ENCODE data around the gene PALD1. TPM values are rescaled to one million over a fixed set of nuclear protein-coding genes. Genes with fewer than 3 reads are reported as not detected.
A peak's percentile ranks its signal among the peaks of the same experiment; 100 is the strongest.

PALD1 gene
- total and polyA plus RNA-seq, 2 donors (not counting 1 experiment from before 2014, with no cell fraction given): 0.09 to 0.33 TPM

DNA sequence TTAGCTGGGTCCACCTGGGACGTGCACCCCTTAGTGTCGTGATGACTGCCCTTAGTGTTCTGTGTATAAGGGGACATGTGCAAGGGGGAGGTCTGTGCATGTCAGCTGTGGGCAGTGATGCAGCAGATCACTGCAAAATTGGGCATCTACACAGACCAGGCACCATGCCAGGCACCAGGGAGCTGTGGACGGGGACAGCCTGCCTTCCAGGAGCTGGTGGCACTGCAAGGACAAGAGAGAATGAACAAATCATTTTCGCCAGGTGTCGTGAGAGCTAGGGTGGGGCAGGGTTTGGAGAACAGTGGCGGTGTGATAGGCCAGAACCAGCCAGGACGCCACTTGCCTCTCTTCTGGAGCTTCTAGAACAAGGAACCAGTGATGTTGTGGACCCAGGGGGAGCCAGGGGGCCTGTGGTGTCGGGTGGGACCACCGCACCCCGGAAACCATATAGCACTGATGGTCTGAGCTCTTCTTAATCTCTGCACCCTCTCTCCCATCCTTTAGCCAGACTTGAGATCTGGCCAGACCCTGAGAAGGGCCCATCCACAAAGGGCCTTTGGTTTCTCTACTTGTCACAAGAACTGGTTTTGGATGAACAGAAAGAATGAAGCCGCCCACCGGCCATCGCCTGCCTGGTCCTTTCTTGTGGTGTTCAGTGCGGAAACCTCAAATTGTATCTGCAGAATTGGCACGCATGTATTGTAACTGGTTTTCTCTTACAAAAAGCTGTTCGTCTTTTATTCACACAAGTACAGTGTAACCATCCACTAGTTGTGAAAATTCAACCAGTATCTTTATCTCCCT lies 93.3 kb downstream of the PALD1 start:
- Histone ChIP-seq H3K79me2 (ENCODE audit: control insufficient read depth, insufficient read depth, low read length) (no peaks in the 10 kb centered on the region), H3K36me3 (ENCODE audit: control insufficient read depth, insufficient read depth, low read length) (no peaks in the 10 kb centered on the region), H3K27me3 (ENCODE audit: control insufficient read depth, insufficient read depth, low read length) (no peaks in the 10 kb centered on the region), H4K20me1 (ENCODE audit: control insufficient read depth, extremely low read depth, insufficient read depth, low read length) (no peaks in the 10 kb centered on the region), H3K27ac (ENCODE audit: insufficient read depth, low read length) (no peak overlapping the region), H3K9me3 (ENCODE audit: control insufficient read depth, insufficient read depth, low read depth, low read length) (no peaks in the 10 kb centered on the region), H2AFZ (ENCODE audit: low read length) (no peak overlapping the region), H3K9ac (ENCODE audit: insufficient read depth, low read length) (no peak overlapping the region), H3K4me2 (ENCODE audit: extremely low read depth, insufficient read depth, low read length) (no peak overlapping the region), H3K4me3 (replicated peaks in 1 of 4; ENCODE audit: control extremely low read depth in 1 of 4, insufficient read depth in 1 of 4, low read depth in 3 of 4, low read length in 4 of 4) (no peak overlapping the region), H3K4me1 (ENCODE audit: control insufficient read depth, extremely low read depth, insufficient read depth, low read length) (no peaks in the 10 kb centered on the region)
- no peak for DNase-seq (ENCODE audit: low read depth in 2 of 2)
- no peak for TF ChIP-seq EZH2 (IDR thresholded peaks at IDR 0.05; ENCODE audit: low read length, missing control alignments)
- TF ChIP-seq, protein P1, sequence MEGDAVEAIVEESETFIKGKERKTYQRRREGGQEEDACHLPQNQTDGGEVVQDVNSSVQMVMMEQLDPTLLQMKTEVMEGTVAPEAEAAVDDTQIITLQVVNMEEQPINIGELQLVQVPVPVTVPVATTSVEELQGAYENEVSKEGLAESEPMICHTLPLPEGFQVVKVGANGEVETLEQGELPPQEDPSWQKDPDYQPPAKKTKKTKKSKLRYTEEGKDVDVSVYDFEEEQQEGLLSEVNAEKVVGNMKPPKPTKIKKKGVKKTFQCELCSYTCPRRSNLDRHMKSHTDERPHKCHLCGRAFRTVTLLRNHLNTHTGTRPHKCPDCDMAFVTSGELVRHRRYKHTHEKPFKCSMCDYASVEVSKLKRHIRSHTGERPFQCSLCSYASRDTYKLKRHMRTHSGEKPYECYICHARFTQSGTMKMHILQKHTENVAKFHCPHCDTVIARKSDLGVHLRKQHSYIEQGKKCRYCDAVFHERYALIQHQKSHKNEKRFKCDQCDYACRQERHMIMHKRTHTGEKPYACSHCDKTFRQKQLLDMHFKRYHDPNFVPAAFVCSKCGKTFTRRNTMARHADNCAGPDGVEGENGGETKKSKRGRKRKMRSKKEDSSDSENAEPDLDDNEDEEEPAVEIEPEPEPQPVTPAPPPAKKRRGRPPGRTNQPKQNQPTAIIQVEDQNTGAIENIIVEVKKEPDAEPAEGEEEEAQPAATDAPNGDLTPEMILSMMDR (conservative IDR thresholded peaks at IDR 0.05 in 1 of 2, IDR thresholded peaks at IDR 0.05 in 1 of 2; ENCODE audit: low read depth in 1 of 2, low read length in 2 of 2): no peak

DNA sequence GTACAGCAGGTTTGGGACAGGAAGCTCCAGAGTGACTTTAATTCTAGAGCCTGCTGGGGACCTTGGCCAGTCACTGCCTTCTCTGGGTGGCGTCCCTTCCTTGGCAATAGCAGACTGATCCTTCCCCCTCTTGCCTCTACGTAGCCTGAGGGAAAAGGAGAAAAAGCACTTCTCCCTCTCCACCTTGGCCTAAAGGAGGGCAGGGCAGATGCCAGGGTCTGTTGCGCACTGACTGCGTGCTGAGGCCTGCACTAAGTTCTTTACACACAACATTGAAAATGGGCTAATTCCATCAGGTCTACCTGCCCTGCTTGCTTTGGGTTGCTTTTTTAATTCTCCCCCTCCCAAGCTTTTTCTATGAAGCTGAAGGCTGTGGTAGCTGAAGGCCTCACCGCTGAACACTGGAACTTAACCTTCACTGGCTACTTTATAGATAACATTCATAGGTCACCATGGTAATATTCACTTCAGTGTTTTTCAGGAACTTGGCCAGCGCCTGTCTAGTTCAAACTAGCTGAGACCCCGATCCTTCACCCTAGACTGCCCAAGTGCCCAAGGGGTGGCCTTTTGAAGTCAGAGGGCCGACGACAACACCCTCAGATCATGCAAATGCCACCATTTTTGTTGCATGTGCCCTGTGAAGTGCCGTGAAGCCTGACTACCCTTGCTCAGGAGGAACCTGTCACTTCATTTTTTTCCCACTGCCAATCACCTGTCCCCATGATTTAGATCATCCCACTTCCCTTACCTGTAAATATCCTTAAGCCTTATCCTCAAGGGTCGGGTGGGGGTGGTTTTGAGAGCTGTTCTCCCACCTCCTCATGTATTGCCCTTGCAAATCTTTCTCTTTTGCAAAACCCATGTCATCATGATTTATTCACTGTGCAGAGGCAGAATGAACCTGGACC lies 95.3 kb downstream of the PALD1 start:
- Histone ChIP-seq H3K27me3 (ENCODE audit: control insufficient read depth, insufficient read depth, low read length) (no peaks in the 10 kb centered on the region), H3K79me2 (ENCODE audit: control insufficient read depth, insufficient read depth, low read length) (no peaks in the 10 kb centered on the region), H3K4me3 (replicated peaks in 1 of 4; ENCODE audit: control extremely low read depth in 1 of 4, insufficient read depth in 1 of 4, low read depth in 3 of 4, low read length in 4 of 4) (no peak overlapping the region), H3K9ac (ENCODE audit: insufficient read depth, low read length) (no peak overlapping the region), H3K36me3 (ENCODE audit: control insufficient read depth, insufficient read depth, low read length) (no peaks in the 10 kb centered on the region), H3K4me1 (ENCODE audit: control insufficient read depth, extremely low read depth, insufficient read depth, low read length) (no peaks in the 10 kb centered on the region), H3K9me3 (ENCODE audit: control insufficient read depth, insufficient read depth, low read depth, low read length) (no peaks in the 10 kb centered on the region), H3K4me2 (ENCODE audit: extremely low read depth, insufficient read depth, low read length) (no peak overlapping the region), H2AFZ (ENCODE audit: low read length) (no peak overlapping the region), H3K27ac (ENCODE audit: insufficient read depth, low read length) (no peak overlapping the region), H4K20me1 (ENCODE audit: control insufficient read depth, extremely low read depth, insufficient read depth, low read length) (no peaks in the 10 kb centered on the region)
- DNase-seq (ENCODE audit: low read depth in 2 of 2): no peak
- no peak for TF ChIP-seq EZH2 (IDR thresholded peaks at IDR 0.05; ENCODE audit: low read length, missing control alignments)
- TF ChIP-seq, protein P1 (conservative IDR thresholded peaks at IDR 0.05 in 1 of 2, IDR thresholded peaks at IDR 0.05 in 1 of 2; ENCODE audit: low read depth in 1 of 2, low read length in 2 of 2): no peak

DNA sequence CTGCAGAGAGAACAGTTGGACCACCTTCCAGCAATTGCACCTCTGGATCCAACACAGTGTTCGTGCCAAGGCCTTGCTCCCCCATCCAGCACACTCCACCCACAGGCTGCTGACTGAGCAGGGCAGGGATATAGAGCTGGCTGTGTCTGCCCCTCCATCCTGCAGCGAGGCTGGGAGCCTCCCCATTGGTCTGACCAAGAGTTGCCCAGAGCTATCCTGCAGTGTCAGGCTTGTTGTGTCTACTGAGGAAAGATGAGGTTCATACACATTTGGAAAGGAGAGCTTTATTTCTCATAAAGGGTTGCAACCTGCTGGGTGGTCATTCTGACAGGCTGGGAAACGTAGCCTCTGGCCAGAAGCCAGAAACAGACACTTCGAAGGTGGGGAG lies 96.9 kb downstream of the PALD1 start:
- Histone ChIP-seq H3K27ac (ENCODE audit: insufficient read depth, low read length) (no peak overlapping the region), H3K4me2 (ENCODE audit: extremely low read depth, insufficient read depth, low read length) (no peak overlapping the region), H3K79me2 (ENCODE audit: control insufficient read depth, insufficient read depth, low read length) (no peaks in the 10 kb centered on the region), H3K36me3 (ENCODE audit: control insufficient read depth, insufficient read depth, low read length) (no peaks in the 10 kb centered on the region), H4K20me1 (ENCODE audit: control insufficient read depth, extremely low read depth, insufficient read depth, low read length) (no peaks in the 10 kb centered on the region), H2AFZ (ENCODE audit: low read length) (no peak overlapping the region), H3K9ac (ENCODE audit: insufficient read depth, low read length) (no peak overlapping the region), H3K27me3 (ENCODE audit: control insufficient read depth, insufficient read depth, low read length) (no peaks in the 10 kb centered on the region), H3K9me3 (ENCODE audit: control insufficient read depth, insufficient read depth, low read depth, low read length) (no peaks in the 10 kb centered on the region), H3K4me3 (replicated peaks in 1 of 4; ENCODE audit: control extremely low read depth in 1 of 4, insufficient read depth in 1 of 4, low read depth in 3 of 4, low read length in 4 of 4) (no peak overlapping the region), H3K4me1 (ENCODE audit: control insufficient read depth, extremely low read depth, insufficient read depth, low read length) (no peaks in the 10 kb centered on the region)
- DNase-seq (ENCODE audit: low read depth in 2 of 2): peak in 1 of 2 donors; percentile 41
- no peak for TF ChIP-seq EZH2 (IDR thresholded peaks at IDR 0.05; ENCODE audit: low read length, missing control alignments)
- TF ChIP-seq, protein P1 (conservative IDR thresholded peaks at IDR 0.05 in 1 of 2, IDR thresholded peaks at IDR 0.05 in 1 of 2; ENCODE audit: low read depth in 1 of 2, low read length in 2 of 2): no peak

Measured in fibroblast of lung (primary cell).